Measurements from ENCODE around the gene PRKN. TPM values are rescaled to one million over a fixed set of nuclear protein-coding genes. Genes with fewer than 3 reads are reported as not detected.

Gene PRKN
- total RNA-seq, 3 donors from 2014 or later = 5.2 to 10.2 (median 8.1) TPM

- Histone ChIP-seq H3K4me3 (no peak overlapping the region), H3K4me1 (ENCODE audit: low read depth) (no peaks in the 10 kb centered on the region), H3K9me3 (no peaks in the 10 kb centered on the region), H3K36me3 (ENCODE audit: low read depth) (no peaks in the 10 kb centered on the region)
- DNase-seq = no peak
- intact Hi-C loops (cut with DNase I, micrococcal nuclease) = no loop called here
- no peak for TF ChIP-seq CTCF (IDR thresholded peaks at IDR 0.05)
- no peak for ATAC-seq
Observed at GRCh38 chr6:162085561-162085960, 642.0 kb downstream of the PRKN start.

GRCh38 chr6:162082520-162082919 lies 645.0 kb downstream of the PRKN start:
- intact Hi-C loops (cut with DNase I, micrococcal nuclease) = no loop called here
- ATAC-seq (no peak), DNase-seq (no peak)
- Histone ChIP-seq H3K36me3 (ENCODE audit: low read depth) (no peaks in the 10 kb centered on the region), H3K4me1 (ENCODE audit: low read depth) (no peaks in the 10 kb centered on the region), H3K4me3 (no peak overlapping the region), H3K9me3 (no peaks in the 10 kb centered on the region)
- TF ChIP-seq CTCF (IDR thresholded peaks at IDR 0.05) = no peak

- Histone ChIP-seq H3K4me1 (ENCODE audit: low read depth) (no peaks in the 10 kb centered on the region), H3K9me3 (no peaks in the 10 kb centered on the region), H3K4me3 (no peak overlapping the region), H3K36me3 (ENCODE audit: low read depth) (no peaks in the 10 kb centered on the region)
- TF ChIP-seq CTCF (IDR thresholded peaks at IDR 0.05) = no peak
- DNase-seq (no peak), ATAC-seq (no peak)
- intact Hi-C loops (cut with DNase I, micrococcal nuclease) = no loop called here
Observed at GRCh38 chr6:162078667-162079066, 648.9 kb downstream of the PRKN start.

GRCh38 chr6:162078126-162078525 lies 649.4 kb downstream of the PRKN start:
- no peaks in the 10 kb centered on the region for H3K36me3 ChIP-seq (ENCODE audit: low read depth)
- no peaks in the 10 kb centered on the region for H3K9me3 ChIP-seq
- intact Hi-C loops (cut with DNase I, micrococcal nuclease) = no loop called here
- H3K4me3 ChIP-seq = no peak overlapping the region
- no peak for TF ChIP-seq CTCF (IDR thresholded peaks at IDR 0.05)
- H3K4me1 ChIP-seq (ENCODE audit: low read depth) = no peaks in the 10 kb centered on the region
- ATAC-seq (no peak), DNase-seq (no peak)

GRCh38 chr6:162076816-162077215 lies 650.8 kb downstream of the PRKN start:
- intact Hi-C loops (cut with DNase I, micrococcal nuclease) = no loop called here
- Histone ChIP-seq H3K4me1 (ENCODE audit: low read depth) (no peaks in the 10 kb centered on the region), H3K4me3 (no peak overlapping the region), H3K36me3 (ENCODE audit: low read depth) (no peaks in the 10 kb centered on the region), H3K9me3 (no peaks in the 10 kb centered on the region)
- TF ChIP-seq CTCF (IDR thresholded peaks at IDR 0.05) = no peak
- no peak for ATAC-seq
- DNase-seq = no peak

- Histone ChIP-seq H3K4me1 (ENCODE audit: low read depth) (no peaks in the 10 kb centered on the region), H3K9me3 (peaks cover 3% of the 10 kb centered on the region), H3K4me3 (no peak overlapping the region), H3K36me3 (ENCODE audit: low read depth) (no peaks in the 10 kb centered on the region)
- TF ChIP-seq CTCF (IDR thresholded peaks at IDR 0.05) = no peak
- DNase-seq (no peak), ATAC-seq (no peak)
- intact Hi-C loops (cut with DNase I, micrococcal nuclease) = no loop called here
Observed at GRCh38 chr6:162074641-162075275, 652.8 kb downstream of the PRKN start.
